Activated T-helper 17 cell treated with anti-CD3 and anti-CD28 coated beads, Interleukin-2, amount 50 U/mL, for 72 hours (primary cell): ENCODE results near the gene RASSF8. TPM values are rescaled to one million over a fixed set of nuclear protein-coding genes. Genes with fewer than 3 reads are reported as not detected.

Experiments
- ATAC-seq: fragments of 150-1000 bp; cut with Tn5 transposase; replicated peaks from 2 replicates; pipeline ENCODE4 v1.10.0; 2021; ENCODE audit warnings: mild to moderate bottlenecking, moderate library complexity
- H3K27ac Mint-ChIP-seq: one replicate; pipeline ENCODE4 v1.8.0; 2022; ENCODE audit warnings: mixed read lengths
- H3K27me3 Mint-ChIP-seq: one replicate; pipeline ENCODE4 v1.8.0; 2022; ENCODE audit warnings: mixed read lengths
- H3K36me3 Mint-ChIP-seq: one replicate; pipeline ENCODE4 v1.8.0; 2022; ENCODE audit warnings: low read depth, mild to moderate bottlenecking, mixed read lengths
- H3K4me1 Mint-ChIP-seq: one replicate; pipeline ENCODE4 v1.8.0; 2022; ENCODE audit warnings: mixed read lengths
- H3K4me3 Mint-ChIP-seq: one replicate; pipeline ENCODE4 v1.8.0; 2022; ENCODE audit warnings: mild to moderate bottlenecking, mixed read lengths
- H3K9me3 Mint-ChIP-seq: one replicate; pipeline ENCODE4 v1.8.0; 2022; ENCODE audit warnings: mixed read lengths
- total RNA-seq, 2 donors: library from RNA; stranded (reverse); gene quantifications; one replicate each; pipeline ENCODE4 v1.2.3, GENCODE V29; 2022

The RASSF8 gene
- total RNA-seq, 2 donors from 2014 or later = 0.56 TPM; not detected in 1

DNA sequence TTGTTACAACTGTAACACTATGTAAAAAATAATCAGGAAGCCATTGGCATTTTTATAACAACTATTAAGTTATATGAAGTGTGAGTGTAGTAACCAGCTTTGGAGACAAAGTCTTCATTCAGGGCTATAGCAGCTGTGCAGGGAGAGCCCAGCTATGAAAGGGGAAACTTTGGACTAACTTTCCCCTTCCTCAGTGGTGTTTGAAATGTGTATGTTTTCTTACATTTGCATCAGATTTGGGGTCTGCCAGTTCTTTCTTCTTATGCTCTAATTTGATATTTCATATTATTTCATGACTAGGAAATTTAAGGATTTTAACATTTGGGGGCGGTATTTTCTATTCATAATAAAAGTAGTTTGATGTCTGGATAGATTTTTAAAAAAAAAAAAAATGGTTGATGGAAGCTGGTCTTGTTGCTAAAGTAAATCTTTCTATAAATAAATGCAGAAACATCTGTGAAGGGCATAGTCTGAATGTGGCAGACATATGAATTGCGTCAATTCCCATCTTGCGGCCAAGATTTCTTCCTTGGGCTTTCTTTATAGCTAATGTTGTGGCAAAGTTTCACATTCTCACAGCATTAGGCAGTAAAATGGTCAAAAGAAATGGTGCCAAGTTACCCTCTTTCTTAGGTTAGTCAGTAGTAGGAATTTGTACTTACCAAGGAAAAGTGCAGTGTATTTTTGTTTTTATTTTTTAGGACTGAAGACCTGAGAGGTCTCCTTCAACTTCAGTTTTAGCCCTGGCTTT is 35.6 kb downstream of the RASSF8 start:
- peaks cover 15% of the 10 kb centered on the region for H3K27me3 Mint-ChIP-seq
- no peaks in the 10 kb centered on the region for H3K9me3 Mint-ChIP-seq
- H3K4me3 Mint-ChIP-seq = no peak overlapping the region
- no peaks in the 10 kb centered on the region for H3K36me3 Mint-ChIP-seq
- no peak for ATAC-seq
- H3K27ac Mint-ChIP-seq = no peak overlapping the region
- no peaks in the 10 kb centered on the region for H3K4me1 Mint-ChIP-seq

DNA sequence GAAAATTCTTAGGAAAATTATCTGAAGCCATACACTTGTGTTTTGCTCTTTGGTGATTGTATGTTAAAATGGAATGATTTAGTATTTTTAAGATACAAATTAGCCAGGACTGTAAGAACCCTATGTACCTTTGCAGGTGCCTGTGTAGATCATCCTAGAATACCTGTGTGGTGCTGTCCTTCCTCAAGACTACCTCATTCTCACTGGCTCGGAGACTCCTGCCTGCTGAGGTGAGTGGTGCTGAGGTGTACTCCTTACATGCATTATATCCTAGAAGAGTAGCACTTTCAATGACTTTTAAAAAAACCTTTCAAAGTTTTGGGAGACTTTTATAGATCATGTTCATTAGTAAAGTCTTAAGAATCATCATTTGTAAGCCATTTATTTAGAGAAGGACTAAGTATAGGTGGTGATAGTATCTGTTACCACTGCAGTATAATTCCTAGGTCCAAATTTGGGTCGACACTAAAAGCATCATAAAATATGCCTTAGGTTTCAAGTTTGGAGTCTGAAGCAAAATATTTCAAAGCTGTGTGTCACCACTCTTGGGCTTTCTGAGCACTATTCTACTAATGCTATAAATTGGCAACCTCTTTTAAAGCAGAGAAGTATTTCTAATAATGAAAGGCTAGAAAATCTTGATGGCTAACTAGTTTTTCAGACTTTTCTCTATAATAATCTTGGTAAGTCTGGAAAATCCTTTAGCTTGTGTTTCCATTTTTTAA is 36.6 kb downstream of the RASSF8 start:
- ATAC-seq = no peak
- no peaks in the 10 kb centered on the region for H3K9me3 Mint-ChIP-seq
- no peak overlapping the region for H3K4me3 Mint-ChIP-seq

DNA sequence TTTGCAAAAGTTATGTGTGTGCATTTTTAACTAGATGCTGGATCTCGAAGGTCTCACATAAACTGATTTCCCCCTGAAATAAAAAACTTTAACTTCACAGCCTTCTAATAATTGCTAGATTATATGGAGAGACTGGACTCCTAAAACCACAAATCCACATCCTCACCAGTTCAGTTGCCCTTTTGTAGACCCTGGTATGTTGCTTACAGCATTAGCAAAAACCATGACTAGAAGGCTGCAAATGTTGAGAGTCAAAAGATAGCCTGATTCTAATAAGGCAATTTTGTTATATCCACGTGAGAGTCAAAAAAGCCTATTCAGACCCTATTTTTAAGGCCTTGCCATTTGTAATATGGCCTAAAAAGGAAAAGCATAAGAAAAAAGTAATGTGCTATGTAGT is 37.4 kb downstream of the RASSF8 start:
- no peaks in the 10 kb centered on the region for H3K36me3 Mint-ChIP-seq
- peaks cover 15% of the 10 kb centered on the region for H3K27me3 Mint-ChIP-seq
- no peaks in the 10 kb centered on the region for H3K9me3 Mint-ChIP-seq
- no peak overlapping the region for H3K27ac Mint-ChIP-seq
- no peak overlapping the region for H3K4me3 Mint-ChIP-seq
- ATAC-seq = no peak
- H3K4me1 Mint-ChIP-seq = no peaks in the 10 kb centered on the region

More for the DNA sequence above, 36.6 kb downstream of the RASSF8 start:
- no peak overlapping the region for H3K27ac Mint-ChIP-seq
- H3K36me3 Mint-ChIP-seq = no peaks in the 10 kb centered on the region
- no peaks in the 10 kb centered on the region for H3K4me1 Mint-ChIP-seq
- peaks cover 15% of the 10 kb centered on the region for H3K27me3 Mint-ChIP-seq

DNA sequence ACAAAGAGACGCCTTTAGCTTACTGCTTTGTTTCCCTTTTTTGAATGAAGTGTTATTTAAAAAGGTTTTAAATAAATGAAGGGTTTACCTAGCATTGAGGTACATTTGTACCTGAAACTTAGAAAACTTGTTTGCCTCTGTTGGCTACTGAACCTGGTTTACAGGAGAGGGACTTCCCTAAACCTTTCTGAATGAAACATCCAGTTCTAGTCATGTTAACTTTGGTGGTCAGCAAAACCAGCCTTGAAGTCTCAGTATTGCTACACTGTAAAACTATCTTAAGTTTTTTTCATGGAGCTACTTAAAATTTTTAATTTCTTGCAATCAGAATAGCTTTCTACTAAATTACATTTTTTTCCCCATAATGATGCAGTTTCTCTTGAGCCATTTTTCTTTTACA is 38.2 kb downstream of the RASSF8 start:
- no peaks in the 10 kb centered on the region for H3K9me3 Mint-ChIP-seq
- ATAC-seq = no peak
- peaks cover 15% of the 10 kb centered on the region for H3K27me3 Mint-ChIP-seq
- no peak overlapping the region for H3K4me3 Mint-ChIP-seq
- H3K27ac Mint-ChIP-seq = no peak overlapping the region
- H3K36me3 Mint-ChIP-seq = no peaks in the 10 kb centered on the region
- no peaks in the 10 kb centered on the region for H3K4me1 Mint-ChIP-seq

DNA sequence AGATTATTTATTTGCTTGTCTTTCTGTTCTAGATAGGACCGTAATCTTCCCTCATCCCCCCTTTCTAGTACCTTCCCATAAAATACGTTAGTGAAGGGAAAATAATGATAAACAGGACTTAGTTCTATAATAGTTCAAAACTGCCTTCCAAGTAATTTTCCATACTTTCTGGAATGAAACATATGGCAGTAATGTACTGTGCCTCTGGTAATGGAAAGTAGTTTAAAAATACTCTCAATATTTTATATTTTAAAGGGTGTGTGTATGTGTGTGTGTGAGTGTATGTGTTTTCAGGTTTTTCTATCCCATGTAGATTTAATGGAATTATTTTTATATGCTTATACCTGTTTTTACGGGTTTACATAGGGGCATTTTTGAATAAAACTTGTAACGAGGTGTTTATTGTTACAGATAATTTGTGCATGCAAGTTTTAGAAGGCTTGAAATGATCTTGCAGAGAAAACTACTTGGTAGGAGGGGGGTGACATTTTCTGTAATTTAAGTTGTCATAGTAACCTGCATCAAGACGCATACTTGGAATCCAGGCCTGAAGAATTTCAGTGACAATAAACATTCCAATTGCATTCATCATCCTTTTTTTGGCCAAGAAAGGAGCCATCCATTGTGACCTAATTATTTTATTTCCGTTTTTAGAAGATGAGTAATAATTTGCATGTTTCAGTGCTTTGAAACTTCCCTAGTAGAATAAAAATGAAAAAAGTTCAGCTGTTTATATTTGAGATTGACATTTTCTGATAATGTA is 38.9 kb downstream of the RASSF8 start:
- Mint-ChIP-seq H3K27ac (no peak overlapping the region), H3K4me1 (no peaks in the 10 kb centered on the region), H3K36me3 (no peaks in the 10 kb centered on the region), H3K4me3 (no peak overlapping the region), H3K27me3 (peaks cover 15% of the 10 kb centered on the region), H3K9me3 (no peaks in the 10 kb centered on the region)
- ATAC-seq = no peak

DNA sequence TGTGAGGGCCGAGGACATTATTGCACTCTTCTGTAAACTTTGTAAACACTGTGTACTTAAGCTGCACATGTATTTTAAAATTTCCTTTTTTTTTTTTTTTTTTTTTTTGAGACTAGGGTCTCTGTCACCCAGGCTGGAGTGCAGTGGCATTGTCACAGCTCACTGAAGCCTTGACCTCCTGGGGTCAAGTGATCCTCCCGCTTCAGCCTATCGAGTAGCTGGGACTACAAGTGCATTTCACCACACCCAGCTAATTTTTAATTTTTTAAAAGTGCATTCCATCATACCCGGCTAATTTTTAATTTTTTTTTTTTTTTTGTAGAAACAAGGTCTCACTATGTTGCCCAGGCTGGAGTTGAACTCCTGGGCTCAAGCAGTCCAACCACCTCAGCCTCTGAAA is 42.4 kb downstream of the RASSF8 start:
- no peak overlapping the region for H3K27ac Mint-ChIP-seq
- H3K27me3 Mint-ChIP-seq = peaks cover 5% of the 10 kb centered on the region
- H3K36me3 Mint-ChIP-seq = no peaks in the 10 kb centered on the region
- no peak for ATAC-seq
- H3K9me3 Mint-ChIP-seq = no peaks in the 10 kb centered on the region
- H3K4me1 Mint-ChIP-seq = no peaks in the 10 kb centered on the region
- no peak overlapping the region for H3K4me3 Mint-ChIP-seq

DNA sequence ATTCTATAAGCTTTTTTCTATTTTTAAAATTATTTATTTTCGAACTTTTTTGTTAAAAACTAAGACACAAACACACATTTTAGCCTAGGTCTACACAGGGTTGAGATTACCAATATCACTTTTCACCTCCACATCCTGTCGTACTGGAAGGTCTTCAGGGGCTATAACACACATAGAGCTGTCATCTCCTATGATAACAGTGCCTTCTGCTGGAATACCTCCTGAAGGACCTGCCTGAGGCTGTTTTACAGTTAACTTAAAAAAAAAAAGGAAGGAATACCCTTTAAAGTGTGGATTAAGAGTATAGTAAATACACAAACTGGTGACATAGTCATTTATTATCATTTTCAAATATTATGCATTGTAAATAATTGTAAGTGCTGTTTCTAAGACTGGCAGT is 43.0 kb downstream of the RASSF8 start:
- no peaks in the 10 kb centered on the region for H3K9me3 Mint-ChIP-seq
- peaks cover 8% of the 10 kb centered on the region for H3K27me3 Mint-ChIP-seq
- H3K4me1 Mint-ChIP-seq = no peaks in the 10 kb centered on the region
- no peak overlapping the region for H3K4me3 Mint-ChIP-seq
- no peak for ATAC-seq
- no peak overlapping the region for H3K27ac Mint-ChIP-seq
- H3K36me3 Mint-ChIP-seq = no peaks in the 10 kb centered on the region

DNA sequence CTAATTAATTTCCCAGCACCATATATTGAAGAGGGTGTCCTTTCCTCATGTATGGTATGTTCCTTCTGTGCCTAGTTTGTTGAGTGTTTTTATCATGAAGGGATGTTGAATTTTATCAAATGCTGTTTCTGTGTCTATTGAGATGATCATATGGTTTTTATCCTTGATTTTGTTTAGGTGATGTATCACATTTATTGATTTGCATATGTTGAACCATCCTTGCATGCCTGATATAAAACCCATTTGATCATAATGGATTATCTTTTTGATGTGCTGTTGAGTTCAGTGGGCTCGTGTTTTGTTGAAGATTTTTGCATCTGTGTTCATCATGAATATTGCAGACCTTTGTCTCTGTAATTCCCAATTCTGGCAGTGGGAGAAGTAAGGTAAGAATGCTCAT is 44.6 kb downstream of the RASSF8 start:
- Mint-ChIP-seq H3K27ac (no peak overlapping the region), H3K4me3 (no peak overlapping the region), H3K9me3 (no peaks in the 10 kb centered on the region), H3K4me1 (no peaks in the 10 kb centered on the region), H3K27me3 (peaks cover 8% of the 10 kb centered on the region), H3K36me3 (no peaks in the 10 kb centered on the region)
- no peak for ATAC-seq

DNA sequence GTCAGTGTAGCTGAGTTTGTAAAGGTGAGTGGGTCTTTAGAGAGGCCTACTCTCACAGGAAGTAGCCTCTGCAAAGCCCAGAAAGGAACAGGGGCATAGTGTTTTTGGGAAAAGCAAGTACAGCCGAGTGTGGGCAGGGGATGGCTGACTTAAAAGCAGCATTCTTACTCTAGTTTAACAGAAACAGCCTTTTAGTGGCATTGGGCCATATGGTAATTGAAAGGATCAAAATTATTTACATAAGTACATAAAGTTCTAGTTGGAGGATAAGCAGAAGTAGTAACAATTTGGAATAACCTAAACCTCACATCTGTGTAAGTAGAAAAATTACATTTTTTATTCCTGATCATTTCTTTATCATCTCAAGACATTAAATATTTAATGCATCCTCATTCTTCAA is 49.1 kb downstream of the RASSF8 start:
- Mint-ChIP-seq H3K4me1 (no peaks in the 10 kb centered on the region), H3K36me3 (no peaks in the 10 kb centered on the region), H3K27ac (no peak overlapping the region), H3K4me3 (no peak overlapping the region), H3K9me3 (no peaks in the 10 kb centered on the region), H3K27me3 (peaks cover 19% of the 10 kb centered on the region)
- ATAC-seq = no peak

DNA sequence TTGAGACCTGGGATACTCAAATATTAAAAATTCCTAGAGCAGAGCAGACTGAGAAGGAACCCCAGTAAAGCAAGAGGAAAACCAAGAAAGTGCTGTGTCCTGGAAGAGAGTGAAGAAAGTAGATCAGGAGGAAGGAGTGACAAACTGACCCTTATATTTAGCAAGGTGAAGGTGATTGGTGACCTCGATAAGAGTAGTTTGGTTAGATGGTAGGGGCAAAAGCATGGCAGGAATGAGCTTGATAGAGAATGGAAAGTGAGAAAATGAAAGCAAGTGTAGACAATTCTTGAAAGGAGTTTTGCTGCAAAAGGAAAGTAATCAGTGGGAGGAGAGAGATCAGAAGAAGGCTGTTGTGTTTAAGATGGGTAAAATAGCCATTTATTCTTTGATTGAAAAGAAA is 51.1 kb downstream of the RASSF8 start:
- H3K9me3 Mint-ChIP-seq = no peaks in the 10 kb centered on the region
- no peak overlapping the region for H3K27ac Mint-ChIP-seq
- no peak overlapping the region for H3K4me3 Mint-ChIP-seq
- H3K27me3 Mint-ChIP-seq = peaks cover 15% of the 10 kb centered on the region
- no peaks in the 10 kb centered on the region for H3K36me3 Mint-ChIP-seq
- no peaks in the 10 kb centered on the region for H3K4me1 Mint-ChIP-seq
- ATAC-seq = no peak

DNA sequence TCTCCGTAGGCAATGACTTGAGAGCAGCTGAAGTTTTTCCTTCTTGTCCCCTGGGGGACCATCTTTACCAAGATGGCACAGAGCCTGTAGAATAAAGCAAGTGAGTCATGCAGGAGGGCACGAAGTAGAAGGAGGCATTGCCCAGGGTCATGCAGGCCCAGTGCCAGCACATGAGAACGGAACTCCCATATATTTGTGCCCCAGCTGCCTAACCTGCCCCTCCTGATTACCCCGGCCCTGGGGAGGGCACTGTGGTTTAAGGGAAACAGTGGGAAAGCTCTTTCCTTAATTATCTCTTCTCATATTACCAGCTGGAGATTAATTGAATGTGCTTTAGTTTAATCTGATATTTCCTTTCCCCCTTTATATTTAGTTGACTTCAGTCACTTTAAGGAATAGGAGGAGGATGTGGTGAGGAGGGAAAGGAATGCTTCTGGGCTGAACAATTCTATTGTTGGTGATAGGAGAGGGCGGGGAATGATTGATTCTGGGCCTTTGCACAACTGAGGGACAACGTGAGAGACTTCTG is 51.9 kb downstream of the RASSF8 start:
- Mint-ChIP-seq H3K4me1 (no peaks in the 10 kb centered on the region), H3K36me3 (no peaks in the 10 kb centered on the region), H3K9me3 (no peaks in the 10 kb centered on the region), H3K27ac (no peak overlapping the region), H3K27me3 (peaks cover 15% of the 10 kb centered on the region), H3K4me3 (no peak overlapping the region)
- ATAC-seq = no peak

DNA sequence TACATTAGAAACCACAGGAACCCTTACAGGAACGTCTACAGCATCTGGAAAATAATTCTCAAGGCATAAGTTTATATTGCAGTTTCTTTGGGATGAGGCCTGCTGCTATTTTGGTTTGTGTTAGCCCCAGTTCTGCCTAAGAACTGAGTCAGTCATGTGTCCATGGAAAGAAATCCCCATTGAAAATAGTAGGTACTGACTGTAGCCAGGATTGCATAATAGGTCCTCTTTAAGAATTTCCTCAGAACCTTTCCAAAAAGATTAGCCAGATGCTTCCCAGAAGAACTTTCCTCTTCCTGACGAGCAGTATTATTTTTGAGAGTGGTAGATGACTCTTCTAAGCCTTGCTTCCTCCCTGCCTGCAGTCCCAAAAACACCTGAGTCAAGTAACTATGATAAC is 52.6 kb downstream of the RASSF8 start:
- ATAC-seq = no peak
- H3K36me3 Mint-ChIP-seq = no peaks in the 10 kb centered on the region

DNA sequence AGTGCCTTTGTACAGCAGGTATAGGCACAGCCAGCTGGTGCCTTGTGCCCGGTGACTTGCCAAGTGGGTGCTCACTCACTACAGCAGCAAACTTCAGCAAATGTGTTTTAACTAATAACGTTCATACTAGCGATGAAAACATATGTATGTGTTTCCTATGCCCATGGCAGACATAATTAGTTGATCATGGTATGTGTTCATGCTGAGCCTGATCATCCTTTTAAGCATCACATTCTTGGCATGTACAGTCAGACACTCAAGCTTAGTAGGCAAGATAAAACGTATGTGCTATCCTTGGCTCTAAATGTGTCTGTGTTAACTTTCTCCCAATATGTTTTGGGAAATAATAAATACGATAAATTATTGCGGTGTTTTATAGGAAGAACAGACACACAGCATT is 55.6 kb downstream of the RASSF8 start:
- Mint-ChIP-seq H3K9me3 (no peaks in the 10 kb centered on the region), H3K36me3 (no peaks in the 10 kb centered on the region), H3K4me1 (no peaks in the 10 kb centered on the region), H3K4me3 (no peak overlapping the region), H3K27me3 (peaks cover 11% of the 10 kb centered on the region), H3K27ac (no peak overlapping the region)
- ATAC-seq = no peak

More for the DNA sequence above, 52.6 kb downstream of the RASSF8 start:
- Mint-ChIP-seq H3K4me1 (no peaks in the 10 kb centered on the region), H3K27me3 (peaks cover 12% of the 10 kb centered on the region), H3K4me3 (no peak overlapping the region), H3K9me3 (no peaks in the 10 kb centered on the region), H3K27ac (no peak overlapping the region)

DNA sequence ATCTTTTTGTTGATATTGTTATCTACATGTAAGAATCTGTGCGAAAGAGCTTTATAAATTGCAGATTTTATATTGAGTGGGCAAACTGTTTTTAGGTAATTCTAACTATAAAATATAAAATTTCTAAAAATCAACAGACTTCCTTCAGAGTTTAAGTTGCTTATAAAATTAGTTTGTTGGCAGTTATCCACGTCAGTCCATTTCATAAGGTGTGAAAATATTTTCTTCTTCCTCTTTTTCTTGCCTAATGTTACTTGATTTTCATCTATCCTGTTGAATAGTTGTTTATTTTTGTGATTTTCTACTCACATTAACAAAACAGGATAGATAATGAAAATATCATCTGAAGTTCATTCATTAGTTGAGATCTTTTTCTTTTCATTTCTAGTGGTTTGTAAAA is 58.0 kb downstream of the RASSF8 start:
- H3K4me3 Mint-ChIP-seq = no peak overlapping the region
- H3K9me3 Mint-ChIP-seq = no peaks in the 10 kb centered on the region
- ATAC-seq = no peak
- H3K4me1 Mint-ChIP-seq = no peaks in the 10 kb centered on the region
- no peak overlapping the region for H3K27ac Mint-ChIP-seq
- no peaks in the 10 kb centered on the region for H3K36me3 Mint-ChIP-seq
- peaks cover 11% of the 10 kb centered on the region for H3K27me3 Mint-ChIP-seq
